K562 treated with DMSO at 1 percent for 12 hours (cell line): ENCODE results near the gene HSPA2. TPM values are rescaled to one million over a fixed set of nuclear protein-coding genes. Genes with fewer than 3 reads are reported as not detected.

Experiments
- total RNA-seq: library from RNA; unstranded; fragments of 300-600 nt; gene quantifications from 2 replicates; pipeline ENCODE4 v1.2.3, GENCODE V29; 2022; ENCODE audit not compliant: insufficient read depth

Gene HSPA2
- not detected in 2 replicates for total RNA-seq

DNA sequence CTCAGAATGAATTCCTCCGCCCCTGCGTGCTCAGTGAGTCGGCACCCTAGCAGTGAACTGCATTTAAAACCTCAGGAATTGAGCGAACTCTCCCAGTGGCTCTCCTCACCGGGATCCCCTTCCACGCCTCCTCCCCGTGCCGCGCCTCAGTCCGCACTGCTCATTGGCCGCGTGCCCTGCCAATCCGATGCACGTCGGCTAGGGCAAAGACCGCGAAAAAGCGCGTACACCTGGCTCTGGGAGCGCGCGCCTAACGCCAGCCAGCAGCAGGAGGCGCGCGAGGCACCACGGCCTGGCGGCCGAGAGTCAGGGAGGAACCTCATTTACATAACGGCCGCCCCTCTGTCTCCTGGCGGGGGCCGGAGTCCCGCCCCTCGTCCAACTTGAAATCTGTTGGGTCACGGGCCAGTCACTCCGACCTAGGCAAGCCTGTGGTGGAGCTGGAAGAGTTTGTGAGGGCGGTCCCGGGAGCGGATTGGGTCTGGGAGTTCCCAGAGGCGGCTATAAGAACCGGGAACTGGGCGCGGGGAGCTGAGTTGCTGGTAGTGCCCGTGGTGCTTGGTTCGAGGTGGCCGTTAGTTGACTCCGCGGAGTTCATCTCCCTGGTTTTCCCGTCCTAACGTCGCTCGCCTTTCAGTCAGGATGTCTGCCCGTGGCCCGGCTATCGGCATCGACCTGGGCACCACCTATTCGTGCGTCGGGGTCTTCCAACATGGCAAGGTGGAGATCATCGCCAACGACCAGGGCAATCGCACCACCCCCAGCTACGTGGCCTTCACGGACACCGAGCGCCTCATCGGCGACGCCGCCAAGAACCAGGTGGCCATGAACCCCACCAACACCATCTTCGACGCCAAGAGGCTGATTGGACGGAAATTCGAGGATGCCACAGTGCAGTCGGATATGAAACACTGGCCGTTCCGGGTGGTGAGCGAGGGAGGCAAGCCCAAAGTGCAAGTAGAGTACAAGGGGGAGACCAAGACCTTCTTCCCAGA, at the start of gene HSPA2:
Gene HSPA2 (plus strand): TSS at position 534 of the 995 bp plus-strand sequence. CDS start 109 bp downstream, at position 643.

DNA sequence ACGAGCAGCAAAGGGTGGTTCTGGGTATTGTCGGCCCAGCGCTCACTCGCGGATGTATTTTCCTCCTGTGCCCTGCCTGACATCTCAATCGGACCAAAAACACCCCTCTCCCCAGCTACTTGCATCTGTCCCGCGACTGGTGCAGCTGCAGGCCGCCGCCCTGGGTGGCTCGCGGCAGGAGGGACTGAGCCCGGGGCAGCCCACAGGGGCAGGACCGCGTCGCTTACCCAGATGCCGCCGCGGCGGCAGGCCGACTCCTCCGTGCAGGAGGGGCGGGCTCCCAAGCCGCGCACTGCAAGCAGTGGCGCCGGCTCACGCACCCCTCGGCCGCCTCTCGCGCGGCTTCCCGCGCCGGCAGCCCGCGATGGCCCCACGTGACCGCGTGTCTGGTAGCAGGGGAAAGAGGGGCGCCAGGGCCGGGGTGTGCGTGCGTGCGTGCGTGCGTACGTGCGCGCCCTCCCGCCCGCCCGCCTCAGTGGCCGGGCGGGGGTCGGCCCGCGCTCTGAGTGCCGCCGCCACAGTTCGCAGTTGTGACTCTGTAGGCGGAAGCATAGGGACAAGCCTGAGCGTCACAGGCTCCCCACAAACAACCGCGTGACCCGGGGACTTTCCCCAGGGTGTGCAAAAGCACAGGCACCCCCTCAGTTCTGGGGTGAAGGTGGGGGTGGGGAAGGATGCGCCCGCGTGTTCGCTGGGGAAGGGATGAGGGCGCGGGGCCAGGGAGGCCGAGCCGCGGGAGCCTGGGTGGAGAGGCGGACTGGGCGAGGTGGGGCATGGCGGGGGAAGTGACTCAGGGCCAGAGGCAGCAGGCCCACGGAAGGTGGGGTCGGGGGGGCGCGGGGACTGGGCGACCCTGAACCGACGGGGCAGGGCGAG, 36.9 kb upstream of the HSPA2 start, which contains the start of gene ZBTB25:
Gene ZBTB25 (minus strand): TSS at position 405 of the 876 bp plus-strand sequence. CDS start 13,305 bp downstream, outside the sequence.

DNA sequence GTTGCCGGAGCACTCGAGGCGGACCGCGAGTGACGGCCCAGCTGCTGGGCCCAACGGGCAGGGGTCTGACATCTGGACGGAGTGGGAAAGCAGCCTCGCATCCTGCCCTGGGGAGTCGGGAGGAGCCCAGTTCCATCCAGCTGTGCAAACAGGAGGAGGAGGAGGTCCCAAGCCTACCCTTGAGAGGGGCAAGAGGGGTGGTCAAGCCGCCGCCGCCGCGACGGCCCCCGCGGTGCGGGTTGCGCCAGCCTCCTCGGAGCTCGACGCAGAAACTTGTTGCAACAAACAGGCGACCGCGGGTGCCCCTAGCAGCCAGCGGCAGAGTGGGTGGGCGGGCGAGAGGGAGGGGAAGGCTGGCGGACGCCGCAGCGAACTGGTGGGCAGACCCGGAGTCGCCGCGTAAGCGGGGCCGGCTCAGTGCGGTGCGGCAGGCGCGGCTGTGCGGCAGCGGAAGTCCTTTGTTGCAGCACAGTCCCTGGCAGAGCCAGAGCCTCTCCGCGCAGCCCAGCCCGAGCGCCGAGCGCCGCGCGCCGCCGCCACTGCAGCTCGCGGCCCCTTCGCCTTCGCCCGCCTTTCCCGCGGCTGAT, 36.1 kb upstream of the HSPA2 start, which contains the start of gene ZBTB1:
Gene ZBTB1 (plus strand): TSS at position 461 of the 587 bp plus-strand sequence. CDS start 16,735 bp downstream, outside the sequence.

DNA sequence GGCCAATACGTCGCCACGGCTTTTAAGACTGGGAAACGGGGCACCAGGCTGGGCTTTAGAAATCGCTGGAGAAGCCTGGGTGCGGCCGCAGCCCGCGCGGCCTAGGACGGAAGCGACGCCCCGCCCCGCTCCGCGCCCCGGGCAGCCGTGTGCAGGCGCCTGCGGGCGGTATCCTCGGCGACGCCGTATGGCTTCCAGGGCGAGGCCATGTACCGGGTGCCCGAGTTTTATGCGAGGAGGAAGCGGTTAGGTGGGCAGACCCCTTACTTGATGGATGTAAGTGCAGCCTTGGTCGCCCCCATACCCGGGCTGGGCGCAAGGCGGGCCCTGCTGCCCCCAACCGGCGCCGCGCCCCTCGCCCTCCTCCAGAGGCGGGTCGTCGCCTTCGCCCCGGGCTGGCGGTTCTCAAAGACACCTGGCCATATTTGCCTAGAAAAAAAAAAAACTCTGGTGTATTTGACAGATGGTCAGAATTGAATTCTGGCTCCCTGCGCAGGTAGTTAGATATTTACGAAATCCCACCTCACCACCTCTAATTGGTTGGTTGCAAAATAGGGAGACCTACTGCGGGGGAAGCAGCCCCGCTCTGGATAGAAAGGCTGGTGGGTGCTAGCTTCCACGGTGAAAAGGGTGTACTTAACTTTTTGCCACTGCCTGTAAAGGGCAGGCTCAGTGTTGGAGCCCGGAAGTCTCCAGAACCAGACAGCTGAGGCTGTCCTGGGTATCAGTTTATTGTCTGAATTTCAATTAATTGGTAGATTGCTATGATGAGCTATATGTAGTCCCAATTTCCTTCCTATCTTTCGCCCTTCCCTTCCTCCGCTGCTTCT, 9.5 kb downstream of the HSPA2 start, which contains the start of gene PPP1R36:
Gene PPP1R36 (plus strand): TSS at position 171 of the 830 bp plus-strand sequence. CDS start 37 bp downstream, at position 208.

Other genes starting within 250 kb of the HSPA2 start
- 0.77 and 2.1 TPM in 2 replicates for gene ESR2, start 246.4 kb upstream of the HSPA2 start, total RNA-seq
- 23.3 and 45.3 TPM in 2 replicates for gene MTHFD1, start 152.4 kb upstream of the HSPA2 start, total RNA-seq
- 0.15 and 0.73 TPM in 2 replicates for gene AKAP5, start 75.2 kb upstream of the HSPA2 start, total RNA-seq
- 0.56 and 2.2 TPM in 2 replicates for gene ZBTB25, start 36.9 kb upstream of the HSPA2 start, total RNA-seq
- 4.0 and 11.6 TPM in 2 replicates for gene ZBTB1, start 36.0 kb upstream of the HSPA2 start, total RNA-seq
- not detected in 2 replicates for gene PPP1R36, start 9.2 kb downstream of the HSPA2 start, total RNA-seq
- gene PLEKHG3, start 163.7 kb downstream of the HSPA2 start, total RNA-seq, result not detected in 2 replicates